Gastrocnemius medialis (tissue), 4 donors: ENCODE data around the gene IRAK2. TPM values are rescaled to one million over a fixed set of nuclear protein-coding genes. Genes with fewer than 3 reads are reported as not detected.

Source experiments
- ATAC-seq, 2 donors: fragments of 150-250 bp; one replicate each; pipeline ENCODE4 v1.9.1; 2016
- DNase-seq, 2 donors: peaks; one replicate each; pipeline ENCODE4 v3.0.0-alpha.2; 2019
- H3K27ac ChIP-seq, 4 donors: fragments of 200-600 bp; sonication (generic); 1 replicate in 1 of 4; 2 replicates in 3 of 4; pipeline ENCODE4 v1.5.1; 2016 to 2018; ENCODE audit warnings: mild to moderate bottlenecking in 2 of 4, moderate library complexity in 1 of 4
- H3K27me3 ChIP-seq, 3 donors: fragments of 200-600 bp; sonication (generic) in 2 of 3; 1 replicate in 1 of 3; 2 replicates in 2 of 3; pipeline versions ENCODE4 v1.5.1 to v1.6.0; 2016 to 2019; ENCODE audit warnings: mild to moderate bottlenecking in 1 of 3, moderate library complexity in 1 of 3
- H3K36me3 ChIP-seq, 2 donors: fragments of 200-600 bp; sonication (generic) in 1 of 2; one replicate each; pipeline ENCODE4 v1.5.1; 2017 to 2018
- H3K4me1 ChIP-seq, 2 donors: fragments of 200-600 bp; sonication (generic) in 1 of 2; one replicate each; pipeline ENCODE4 v1.5.1; 2016 to 2017; ENCODE audit warnings: mild to moderate bottlenecking in 2 of 2
- H3K4me3 ChIP-seq, 4 donors: fragments of 200-600 bp; sonication (generic) in 3 of 4; 1 replicate in 1 of 4; 2 replicates in 3 of 4; pipeline ENCODE4 v1.5.1; 2016 to 2019; ENCODE audit warnings: mild to moderate bottlenecking in 2 of 4
- H3K9me3 ChIP-seq, 3 donors: fragments of 200-600 bp; sonication (generic) in 2 of 3; 1 replicate in 1 of 3; 2 replicates in 2 of 3; pipeline ENCODE4 v1.5.1; 2016 to 2019
- CTCF ChIP-seq, 5 experiments: fragments of 450-650 bp in 3 of 5; fragments of 200-600 bp in 2 of 5; sonication (generic) in 2 of 5; IDR thresholded peaks in 4 of 5; conservative IDR thresholded peaks in 1 of 5; 1 replicate in 4 of 5; 2 replicates in 1 of 5; pipeline ENCODE4 v1.5.1; 2016 to 2019; ENCODE audit warnings: antibody characterized with exemption in 5 of 5, mild to moderate bottlenecking in 3 of 5, moderate library complexity in 3 of 5
- POLR2A ChIP-seq, 2 donors: fragments of 450-650 bp; IDR thresholded peaks; one replicate each; pipeline ENCODE4 v1.6.1; 2017; ENCODE audit warnings: antibody characterized with exemption in 2 of 2, mild to moderate bottlenecking in 2 of 2, moderate library complexity in 2 of 2
- in situ Hi-C, 4 donors: fragments of 200-750 bp; cut with MboI; loops; one replicate each; pipeline versions ENCODE4 v1.15.0 to v1.8.0; 2017; ENCODE audit warnings: low sequenced_read_pairs in 4 of 4
- intact Hi-C: fragments of 100-400 bp; cut with DNase I; formaldehyde crosslinking; loops from one replicate; pipeline ENCODE4 v1.15.1; 2023; ENCODE audit warnings: low total_unique reads
- total RNA-seq, 4 donors: library from RNA; depleted of rRNA; stranded (reverse); fragments of >200 nt; gene quantifications; one replicate each; pipeline versions ENCODE4 v1.1.0 to v1.2.3, GENCODE V29; 2016

IRAK2 gene
- total RNA-seq, 4 donors from 2014 or later, result 21.9 to 42.0 (median 25.8) TPM

- Histone ChIP-seq H3K27ac (no peak overlapping the region), H3K36me3 (peaks cover 0 to 83% of the 10 kb centered on the region in 2 donors), H3K4me1 (no peaks in the 10 kb centered on the region), H3K9me3 (no peaks in the 10 kb centered on the region), H3K4me3 (no peak overlapping the region), H3K27me3 (no peaks in the 10 kb centered on the region)
- ATAC-seq (no peak), DNase-seq (no peak)
- in situ Hi-C loops (no loop called here), intact Hi-C loops (no loop called here)
- no peak for TF ChIP-seq CTCF (IDR thresholded peaks at IDR 0.05 in 4 of 5, conservative IDR thresholded peaks at IDR 0.05 in 1 of 5)
Observed at GRCh38 chr3:10234526-10235230, 70.0 kb downstream of the IRAK2 start.

GRCh38 chr3:10235551-10235950, 70.8 kb downstream of the IRAK2 start:
- Histone ChIP-seq H3K27me3 (no peaks in the 10 kb centered on the region), H3K4me1 (no peaks in the 10 kb centered on the region), H3K9me3 (no peaks in the 10 kb centered on the region), H3K4me3 (no peak overlapping the region), H3K27ac (no peak overlapping the region), H3K36me3 (peaks cover 0 to 79% of the 10 kb centered on the region in 2 donors)
- intact Hi-C loops (no loop called here), in situ Hi-C loops (no loop called here)
- TF ChIP-seq CTCF (IDR thresholded peaks at IDR 0.05 in 4 of 5, conservative IDR thresholded peaks at IDR 0.05 in 1 of 5) (no peak), POLR2A (IDR thresholded peaks at IDR 0.05) (no peak)
- DNase-seq (no peak), ATAC-seq (no peak)

GRCh38 chr3:10238345-10239183, 73.8 kb downstream of the IRAK2 start:
- Histone ChIP-seq H3K36me3 (peaks cover 0 to 76% of the 10 kb centered on the region in 2 donors), H3K27me3 (no peaks in the 10 kb centered on the region), H3K4me3 (no peak overlapping the region), H3K9me3 (no peaks in the 10 kb centered on the region), H3K27ac (no peak overlapping the region), H3K4me1 (no peaks in the 10 kb centered on the region)
- DNase-seq, result no peak
- no peak for ATAC-seq
- no peak for TF ChIP-seq POLR2A (IDR thresholded peaks at IDR 0.05)
- no peak for TF ChIP-seq CTCF (IDR thresholded peaks at IDR 0.05 in 4 of 5, conservative IDR thresholded peaks at IDR 0.05 in 1 of 5)
- in situ Hi-C loops, result no loop called here
- intact Hi-C loops, result no loop called here

GRCh38 chr3:10240799-10241198, 76.1 kb downstream of the IRAK2 start:
- no peaks in the 10 kb centered on the region for H3K4me1 ChIP-seq
- peaks cover 0 to 68% of the 10 kb centered on the region in 2 donors for H3K36me3 ChIP-seq
- H3K4me3 ChIP-seq, result no peak overlapping the region
- in situ Hi-C loops (no loop called here), intact Hi-C loops (no loop called here)
- ATAC-seq, result no peak
- no peaks in the 10 kb centered on the region for H3K9me3 ChIP-seq
- no peak overlapping the region for H3K27ac ChIP-seq
- no peak for TF ChIP-seq CTCF (IDR thresholded peaks at IDR 0.05 in 4 of 5, conservative IDR thresholded peaks at IDR 0.05 in 1 of 5)
- no peak for TF ChIP-seq POLR2A (IDR thresholded peaks at IDR 0.05)
- DNase-seq, result no peak
- no peaks in the 10 kb centered on the region for H3K27me3 ChIP-seq
